Esophagus muscularis mucosa (tissue), 4 donors: ENCODE data around the gene MAP1B. TPM values are rescaled to one million over a fixed set of nuclear protein-coding genes. Genes with fewer than 3 reads are reported as not detected.

Experiments used
- DNase-seq: peaks from one replicate; pipeline ENCODE4 v3.0.0-alpha.2; 2017; ENCODE audit errors: extremely low spot score
- H3K27ac ChIP-seq, 4 donors: fragments of 200-600 bp; sonication (generic); replicated peaks in 1 of 4; 1 replicate in 3 of 4; 2 replicates in 1 of 4; pipeline ENCODE4 v1.5.1; 2016 to 2019; ENCODE audit warnings: mild to moderate bottlenecking in 1 of 4
- H3K27me3 ChIP-seq, 4 donors: fragments of 200-600 bp; sonication (generic); one replicate each; pipeline versions ENCODE4 v1.5.1 to v1.6.0; 2016 to 2019
- H3K36me3 ChIP-seq, 4 donors: fragments of 200-600 bp; sonication (generic); one replicate each; pipeline ENCODE4 v1.5.1; 2016 to 2019
- H3K4me1 ChIP-seq, 4 donors: fragments of 200-600 bp; sonication (generic); one replicate each; pipeline ENCODE4 v1.5.1; 2016 to 2019
- H3K4me3 ChIP-seq, 4 donors: fragments of 200-600 bp; sonication (generic); 1 replicate in 2 of 4; 2 replicates in 2 of 4; pipeline ENCODE4 v1.5.1; 2016 to 2019; ENCODE audit warnings: mild to moderate bottlenecking in 4 of 4, moderate library complexity in 1 of 4
- H3K9me3 ChIP-seq, 4 donors: fragments of 200-600 bp; sonication (generic); 1 replicate in 3 of 4; 2 replicates in 1 of 4; pipeline ENCODE4 v1.5.1; 2016 to 2019
- EP300 ChIP-seq: sonication (generic); formaldehyde crosslinking; IDR thresholded peaks from one replicate; pipeline ENCODE4 v1.6.1; 2017; ENCODE audit warnings: antibody characterized with exemption
- POLR2A ChIP-seq: fragments of 450-650 bp; IDR thresholded peaks from one replicate; pipeline ENCODE4 v1.6.1; 2017; ENCODE audit warnings: antibody characterized with exemption, moderate library complexity, mild to moderate bottlenecking, low read depth
- POLR2AphosphoS5 ChIP-seq, 2 donors: sonication (generic); formaldehyde crosslinking; IDR thresholded peaks; one replicate each; pipeline ENCODE4 v1.6.1; 2017; ENCODE audit warnings: antibody characterized with exemption in 2 of 2
- WGBS: methylation state at CpG from one replicate; pipeline ENCODE4 v1.1.5; 2018; 5-methylcytosine and 5-hydroxymethylcytosine counted together
- intact Hi-C: fragments of 100-400 bp; cut with DNase I; formaldehyde crosslinking; loops from one replicate; pipeline ENCODE4 v1.15.1; 2023
- total RNA-seq, 4 donors: library from RNA; depleted of rRNA; stranded (reverse); fragments of >200 nt; gene quantifications; one replicate each; pipeline versions ENCODE4 v1.1.0 to v1.2.1, GENCODE V29; 2016
- TF ChIP-seq, protein P1 (sequence below), 3 experiments: fragments of 200-600 bp in 2 of 3; fragments of 450-650 bp in 1 of 3; sonication (generic) in 2 of 3; IDR thresholded peaks; one replicate each; pipeline ENCODE4 v1.5.1; 2017 to 2019; ENCODE audit warnings: antibody characterized with exemption in 3 of 3, mild to moderate bottlenecking in 2 of 3, moderate library complexity in 1 of 3

The MAP1B gene
- total RNA-seq, 4 donors from 2014 or later = 755 to 1,378 (median 1,096) TPM

DNA sequence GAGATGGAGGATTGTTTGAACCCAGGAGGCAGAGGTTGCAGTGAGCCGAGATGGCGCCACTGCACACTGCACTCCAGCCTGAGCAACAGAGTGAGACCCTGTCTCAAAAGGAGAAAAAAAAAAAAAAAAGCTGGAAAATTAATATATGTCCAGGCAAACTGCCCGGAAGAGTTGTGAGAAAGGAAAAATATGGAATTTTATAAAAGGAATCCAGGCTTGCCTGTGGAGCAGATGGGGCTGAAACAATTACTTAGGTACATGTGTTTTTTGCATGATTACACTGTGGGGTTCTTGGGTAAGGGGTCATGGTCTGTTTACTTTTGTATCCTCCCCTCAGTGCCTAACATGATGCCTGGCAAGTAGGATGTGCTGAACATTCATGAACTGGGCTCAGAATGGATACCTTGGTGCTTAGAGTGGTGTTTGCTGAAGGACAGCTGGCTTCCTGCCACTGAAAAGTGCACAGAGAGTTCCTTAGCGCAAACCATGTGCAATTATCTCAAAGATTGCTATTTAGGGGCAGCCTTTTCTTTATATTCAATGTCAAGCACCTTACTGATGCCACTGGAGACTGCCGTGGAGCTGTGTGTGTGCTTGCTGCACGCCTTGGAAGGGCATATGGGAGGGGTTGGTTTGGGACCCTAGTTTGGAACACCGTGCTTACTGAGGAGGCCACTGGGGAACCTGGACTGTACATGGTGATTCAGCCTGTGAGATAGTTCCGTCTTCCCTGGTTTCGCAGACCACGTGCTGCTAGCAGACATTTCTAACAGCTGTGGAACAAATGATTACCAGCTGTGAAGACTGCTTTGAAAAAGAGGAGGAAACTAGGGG is 78.4 kb downstream of the MAP1B start:
- Histone ChIP-seq H3K4me1 (peaks cover 8 to 81% (median 75%) of the 10 kb centered on the region in 4 donors), H3K36me3 (peaks cover 7 to 58% (median 29%) of the 10 kb centered on the region in 4 donors), H3K27ac (peak overlapping the region; percentile 42 to 67 (median 57)), H3K9me3 (no peaks in the 10 kb centered on the region), H3K4me3 (no peak overlapping the region), H3K27me3 (no peaks in the 10 kb centered on the region)
- 72% methylated on average over 10 of the region's 10 CpGs for WGBS
- intact Hi-C loops = loop anchor here (10.0 kb wide), 1 partner anchor 119 kb away; no protein-coding TSS in a partner anchor
- TF ChIP-seq, protein P1, sequence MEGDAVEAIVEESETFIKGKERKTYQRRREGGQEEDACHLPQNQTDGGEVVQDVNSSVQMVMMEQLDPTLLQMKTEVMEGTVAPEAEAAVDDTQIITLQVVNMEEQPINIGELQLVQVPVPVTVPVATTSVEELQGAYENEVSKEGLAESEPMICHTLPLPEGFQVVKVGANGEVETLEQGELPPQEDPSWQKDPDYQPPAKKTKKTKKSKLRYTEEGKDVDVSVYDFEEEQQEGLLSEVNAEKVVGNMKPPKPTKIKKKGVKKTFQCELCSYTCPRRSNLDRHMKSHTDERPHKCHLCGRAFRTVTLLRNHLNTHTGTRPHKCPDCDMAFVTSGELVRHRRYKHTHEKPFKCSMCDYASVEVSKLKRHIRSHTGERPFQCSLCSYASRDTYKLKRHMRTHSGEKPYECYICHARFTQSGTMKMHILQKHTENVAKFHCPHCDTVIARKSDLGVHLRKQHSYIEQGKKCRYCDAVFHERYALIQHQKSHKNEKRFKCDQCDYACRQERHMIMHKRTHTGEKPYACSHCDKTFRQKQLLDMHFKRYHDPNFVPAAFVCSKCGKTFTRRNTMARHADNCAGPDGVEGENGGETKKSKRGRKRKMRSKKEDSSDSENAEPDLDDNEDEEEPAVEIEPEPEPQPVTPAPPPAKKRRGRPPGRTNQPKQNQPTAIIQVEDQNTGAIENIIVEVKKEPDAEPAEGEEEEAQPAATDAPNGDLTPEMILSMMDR (IDR thresholded peaks at IDR 0.05) = no peak
- TF ChIP-seq POLR2AphosphoS5 (IDR thresholded peaks at IDR 0.05) (no peak), POLR2A (no peak), EP300 (no peak)
- no peak for DNase-seq

DNA sequence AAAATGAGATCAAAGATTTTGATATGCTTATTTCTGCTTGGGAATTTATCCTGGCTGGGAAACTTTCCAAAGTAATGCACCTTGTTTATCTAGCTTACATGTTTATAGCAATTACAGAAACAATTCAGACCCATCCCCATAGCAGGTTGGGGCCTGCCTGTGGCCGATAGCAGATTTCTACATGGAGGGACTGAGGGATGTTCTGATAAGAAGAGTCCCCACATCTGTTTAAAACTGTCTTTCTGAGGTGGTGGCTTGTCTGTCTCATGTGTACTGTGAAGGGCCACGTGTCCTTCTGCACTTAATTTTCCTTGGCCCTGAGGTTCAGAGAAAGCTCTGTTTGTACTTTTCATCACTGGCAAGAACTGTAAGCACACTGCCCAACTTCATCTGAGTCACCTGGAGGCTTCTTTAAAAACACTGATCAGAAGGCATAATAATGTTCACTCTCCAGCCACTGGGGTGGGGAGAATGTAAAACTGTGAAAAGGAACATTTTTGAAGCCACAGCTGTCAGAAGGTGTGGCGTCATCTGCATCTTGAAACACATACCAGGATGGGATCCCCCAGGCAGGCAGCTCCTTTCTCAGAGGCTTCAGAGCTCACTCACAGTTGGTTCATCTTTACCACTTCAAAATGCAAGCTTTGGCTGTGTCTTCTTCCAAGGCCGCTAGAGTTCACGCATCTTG is 80.3 kb downstream of the MAP1B start:
- intact Hi-C loops = loop anchor here (10.0 kb wide), 1 partner anchor 117 kb away; no protein-coding TSS in a partner anchor
- DNase-seq = no peak
- peak overlapping the region; percentile 20 to 67 (median 57) for H3K27ac ChIP-seq
- TF ChIP-seq EP300 = no peak
- 76% methylated on average over 5 of the region's 5 CpGs for WGBS
- H3K27me3 ChIP-seq = no peaks in the 10 kb centered on the region
- no peak overlapping the region for H3K4me3 ChIP-seq
- H3K9me3 ChIP-seq = no peaks in the 10 kb centered on the region
- H3K4me1 ChIP-seq = peaks cover 8 to 72% (median 68%) of the 10 kb centered on the region in 4 donors
- peaks cover 7 to 65% (median 29%) of the 10 kb centered on the region in 4 donors for H3K36me3 ChIP-seq

DNA sequence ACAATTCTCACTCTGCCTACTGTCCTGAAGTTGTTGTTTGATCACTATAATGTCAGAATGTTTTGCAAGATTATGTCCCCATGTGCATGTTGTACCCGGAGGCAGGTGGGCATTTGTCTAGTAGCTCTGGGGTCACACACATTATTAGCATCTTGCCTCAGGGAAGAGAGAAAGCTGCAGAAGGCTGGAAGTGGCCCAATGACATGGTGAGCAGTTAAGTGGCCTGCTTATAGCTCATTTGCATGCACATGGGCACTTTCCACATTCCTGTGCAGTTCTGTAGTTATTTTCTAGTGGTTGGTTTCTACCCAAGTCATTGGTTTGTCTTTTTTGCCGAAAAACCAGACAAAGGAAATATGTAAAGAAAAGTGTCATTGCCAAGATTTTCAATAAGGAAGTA is 80.9 kb downstream of the MAP1B start:
- Histone ChIP-seq H3K27ac (peak overlapping the region in 3 of 4 donors; percentile 55 to 67 (median 59)), H3K27me3 (no peaks in the 10 kb centered on the region)
- intact Hi-C loops = loop anchor here (10.0 kb wide), 1 partner anchor 117 kb away; no protein-coding TSS in a partner anchor

DNA sequence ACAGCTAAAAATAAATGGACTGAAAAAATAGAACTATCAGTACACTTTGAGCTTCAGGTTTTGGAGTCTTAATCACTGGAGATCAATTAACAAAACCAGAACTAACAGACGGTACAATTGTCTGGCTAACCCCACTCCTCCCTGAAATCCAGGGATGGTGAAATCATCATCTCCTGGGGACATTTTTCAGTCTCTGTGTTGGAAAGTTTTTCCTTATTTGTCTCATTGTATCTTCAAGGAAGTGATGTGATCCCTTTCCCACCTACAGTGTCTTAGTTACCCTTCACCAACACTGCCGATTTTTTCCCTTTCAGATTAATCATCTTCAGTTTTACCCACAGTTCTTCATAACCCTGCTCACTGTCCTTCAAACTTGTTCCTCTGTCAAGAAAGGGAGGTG is 81.9 kb downstream of the MAP1B start:
- TF ChIP-seq EP300 (no peak), POLR2A (no peak)
- TF ChIP-seq, protein P1 (IDR thresholded peaks at IDR 0.05) = no peak
- H3K27me3 ChIP-seq = no peaks in the 10 kb centered on the region
- H3K36me3 ChIP-seq = peaks cover 12 to 69% (median 28%) of the 10 kb centered on the region in 4 donors
- 81% methylated on average over 2 of the region's 2 CpGs for WGBS
- H3K9me3 ChIP-seq = no peaks in the 10 kb centered on the region
- H3K4me3 ChIP-seq = no peak overlapping the region
- H3K27ac ChIP-seq = peak overlapping the region in 1 of 4 donors; percentile 55
- intact Hi-C loops = loop anchor here (10.0 kb wide), 1 partner anchor 116 kb away; no protein-coding TSS in a partner anchor
- peaks cover 8 to 57% (median 54%) of the 10 kb centered on the region in 4 donors for H3K4me1 ChIP-seq
- no peak for DNase-seq

More for the DNA sequence above, 80.9 kb downstream of the MAP1B start:
- Histone ChIP-seq H3K4me3 (no peak overlapping the region), H3K4me1 (peaks cover 8 to 66% (median 64%) of the 10 kb centered on the region in 4 donors), H3K36me3 (peaks cover 7 to 70% (median 29%) of the 10 kb centered on the region in 4 donors), H3K9me3 (no peaks in the 10 kb centered on the region)
- WGBS = 93% methylated on average over 2 of the region's 2 CpGs
- DNase-seq = no peak
- TF ChIP-seq EP300 = no peak
- TF ChIP-seq, protein P1 (IDR thresholded peaks at IDR 0.05) = no peak
- TF ChIP-seq POLR2AphosphoS5 (IDR thresholded peaks at IDR 0.05) = no peak
- TF ChIP-seq POLR2A = no peak

DNA sequence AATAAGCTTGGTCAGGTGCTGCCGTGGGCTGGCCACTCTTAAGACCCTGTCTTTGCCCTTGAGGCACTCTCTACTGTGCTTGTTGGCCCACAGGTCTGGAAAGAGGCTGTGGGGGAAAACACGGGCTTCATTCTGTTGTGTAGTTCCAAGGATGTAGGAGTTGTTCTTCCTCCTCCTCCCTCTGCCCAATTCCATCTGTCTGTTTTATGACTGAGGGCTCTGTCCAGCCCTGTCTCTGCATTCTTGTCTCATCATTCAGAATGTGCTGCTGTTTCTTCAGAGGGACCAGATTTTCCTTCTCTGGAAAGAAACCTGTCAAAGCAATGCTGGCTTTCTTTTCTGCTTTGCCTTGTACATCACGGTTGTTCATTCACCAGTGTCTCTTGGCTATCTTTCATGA is 84.1 kb downstream of the MAP1B start:
- no peak overlapping the region for H3K4me3 ChIP-seq
- no peaks in the 10 kb centered on the region for H3K27me3 ChIP-seq
- H3K27ac ChIP-seq = no peak overlapping the region
- peaks cover 0 to 35% (median 31%) of the 10 kb centered on the region in 4 donors for H3K4me1 ChIP-seq
- intact Hi-C loops = no loop called here
- no peaks in the 10 kb centered on the region for H3K9me3 ChIP-seq
- H3K36me3 ChIP-seq = peaks cover 18 to 70% (median 39%) of the 10 kb centered on the region in 4 donors
- TF ChIP-seq, protein P1 (IDR thresholded peaks at IDR 0.05) = no peak
- TF ChIP-seq POLR2A (no peak), POLR2AphosphoS5 (IDR thresholded peaks at IDR 0.05) (no peak), EP300 (no peak)
- DNase-seq = no peak
- WGBS = 79% methylated on average over 3 of the region's 3 CpGs
